Tibial nerve (tissue), 4 donors: Measurements from ENCODE around the gene ALG14.

Source experiments
- CTCF ChIP-seq, 5 experiments: fragments of 200-600 bp in 3 of 5; fragments of 450-650 bp in 2 of 5; sonication (generic) in 3 of 5; IDR thresholded peaks; one replicate each; pipeline ENCODE4 v1.5.1; 2016 to 2019; ENCODE audit warnings: antibody characterized with exemption in 5 of 5, mild to moderate bottlenecking in 3 of 5, moderate library complexity in 2 of 5
- EP300 ChIP-seq, 2 donors: sonication (generic); formaldehyde crosslinking; IDR thresholded peaks; one replicate each; pipeline ENCODE4 v1.6.1; 2017; ENCODE audit warnings: antibody characterized with exemption in 2 of 2, mild to moderate bottlenecking in 1 of 2
- POLR2A ChIP-seq, 2 donors: fragments of 450-650 bp; IDR thresholded peaks; one replicate each; pipeline ENCODE4 v1.6.1; 2017; ENCODE audit warnings: antibody characterized with exemption in 2 of 2, mild to moderate bottlenecking in 2 of 2, moderate library complexity in 2 of 2

- peak in 1 of 5 experiments; percentile 50 for TF ChIP-seq CTCF (IDR thresholded peaks at IDR 0.05)
- TF ChIP-seq POLR2A (IDR thresholded peaks at IDR 0.05) = peak; percentile 45 to 68
- peak; percentile 55 to 98 for TF ChIP-seq EP300 (IDR thresholded peaks at IDR 0.05)
Measured at GRCh38 chr1:95072532-95073419, at the start of gene ALG14.
